ENCODE data around the gene TWSG1. TPM values are rescaled to one million over a fixed set of nuclear protein-coding genes. Genes with fewer than 3 reads are reported as not detected.
"Not testable (repeated sequence)": the region's sequence is repeated elsewhere in the genome, so short reads cannot be mapped to it uniquely, and the experiment has no call there.

The TWSG1 gene
- polyA plus RNA-seq, 2 of the 4 experiments (the other 2 are of a cell fraction): 20.6 to 38.3 TPM

- ATAC-seq: no peak
- no peak overlapping the region for H3K4me3 ChIP-seq
- ChIA-PET POLR2A (no interaction called here), CTCF (interaction anchor here (0.8 kb wide), 1 partner anchor 21 kb away, joined by 3 read pairs; no protein-coding TSS in a partner anchor)
- no peak overlapping the region for H3K4me2 ChIP-seq
- H3K9me3 ChIP-seq: no peaks in the 10 kb centered on the region
- FAIRE-seq: no peak
- H3K4me1 ChIP-seq: no peaks in the 10 kb centered on the region
- DNase-seq (ENCODE audit: low read depth in 1 of 2, low spot score in 1 of 2): no peak
- 70% methylated on average over 6 of the region's 6 CpGs for WGBS (ENCODE audit: missing lambda C conversion rate)
- H3K27ac ChIP-seq: no peak overlapping the region
- TF ChIP-seq MAFK (IDR thresholded peaks at IDR 0.05; ENCODE audit: partially characterized antibody) (no peak), TFCP2L1 (CRISPR knock-in tag; IDR thresholded peaks at IDR 0.05) (no peak), USF2 (IDR thresholded peaks at IDR 0.05) (no peak), ZNF302 (CRISPR knock-in tag; IDR thresholded peaks at IDR 0.05) (no peak), PHF8 (IDR thresholded peaks at IDR 0.05; ENCODE audit: borderline replicate concordance, low read depth) (no peak), EHMT2 (IDR thresholded peaks at IDR 0.05; ENCODE audit: low read depth) (no peak), SMC3 (IDR thresholded peaks at IDR 0.05) (no peak), BHLHE40 (IDR thresholded peaks at IDR 0.05; ENCODE audit: low read depth, low read length) (no peak), ZC3H11A (IDR thresholded peaks at IDR 0.05) (no peak), NR3C1 (IDR thresholded peaks at IDR 0.05) (no peak), RFX5 (IDR thresholded peaks at IDR 0.05) (no peak), MAX (IDR thresholded peaks at IDR 0.05) (no peak), HEYL (CRISPR knock-in tag; IDR thresholded peaks at IDR 0.05) (no peak), EP300 (IDR thresholded peaks at IDR 0.05) (no peak), HDAC2 (IDR thresholded peaks at IDR 0.05) (no peak), KDM1A (IDR thresholded peaks at IDR 0.05; ENCODE audit: low read depth) (no peak)
- TF ChIP-seq, protein P1, sequence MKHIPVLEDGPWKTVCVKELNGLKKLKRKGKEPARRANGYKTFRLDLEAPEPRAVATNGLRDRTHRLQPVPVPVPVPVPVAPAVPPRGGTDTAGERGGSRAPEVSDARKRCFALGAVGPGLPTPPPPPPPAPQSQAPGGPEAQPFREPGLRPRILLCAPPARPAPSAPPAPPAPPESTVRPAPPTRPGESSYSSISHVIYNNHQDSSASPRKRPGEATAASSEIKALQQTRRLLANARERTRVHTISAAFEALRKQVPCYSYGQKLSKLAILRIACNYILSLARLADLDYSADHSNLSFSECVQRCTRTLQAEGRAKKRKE (CRISPR knock-in tag; IDR thresholded peaks at IDR 0.05; ENCODE audit: low read depth): no peak
- TF ChIP-seq, protein P2, sequence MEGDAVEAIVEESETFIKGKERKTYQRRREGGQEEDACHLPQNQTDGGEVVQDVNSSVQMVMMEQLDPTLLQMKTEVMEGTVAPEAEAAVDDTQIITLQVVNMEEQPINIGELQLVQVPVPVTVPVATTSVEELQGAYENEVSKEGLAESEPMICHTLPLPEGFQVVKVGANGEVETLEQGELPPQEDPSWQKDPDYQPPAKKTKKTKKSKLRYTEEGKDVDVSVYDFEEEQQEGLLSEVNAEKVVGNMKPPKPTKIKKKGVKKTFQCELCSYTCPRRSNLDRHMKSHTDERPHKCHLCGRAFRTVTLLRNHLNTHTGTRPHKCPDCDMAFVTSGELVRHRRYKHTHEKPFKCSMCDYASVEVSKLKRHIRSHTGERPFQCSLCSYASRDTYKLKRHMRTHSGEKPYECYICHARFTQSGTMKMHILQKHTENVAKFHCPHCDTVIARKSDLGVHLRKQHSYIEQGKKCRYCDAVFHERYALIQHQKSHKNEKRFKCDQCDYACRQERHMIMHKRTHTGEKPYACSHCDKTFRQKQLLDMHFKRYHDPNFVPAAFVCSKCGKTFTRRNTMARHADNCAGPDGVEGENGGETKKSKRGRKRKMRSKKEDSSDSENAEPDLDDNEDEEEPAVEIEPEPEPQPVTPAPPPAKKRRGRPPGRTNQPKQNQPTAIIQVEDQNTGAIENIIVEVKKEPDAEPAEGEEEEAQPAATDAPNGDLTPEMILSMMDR (IDR thresholded peaks at IDR 0.05): no peak
These were observed 96.7 kb downstream of the TWSG1 start for GRCh38 chr18:9431296-9431695.

GRCh38 chr18:9433122-9433521 is 98.5 kb downstream of the TWSG1 start:
- POLR2A ChIA-PET; H3K4me3 ChIP-seq; H3K9me3 ChIP-seq; H3K27ac ChIP-seq; DNase-seq (ENCODE audit: low read depth in 1 of 2, low spot score in 1 of 2); H3K4me1 ChIP-seq; H3K4me2 ChIP-seq; ATAC-seq; FAIRE-seq; CTCF ChIA-PET: not testable (repeated sequence)
- 90% methylated on average over 4 of the region's 10 CpGs for WGBS (ENCODE audit: missing lambda C conversion rate)

- ChIA-PET CTCF (no interaction called here), POLR2A (no interaction called here)
- no peak overlapping the region for H3K27ac ChIP-seq
- no peak for DNase-seq (ENCODE audit: low read depth in 1 of 2, low spot score in 1 of 2)
- no peak overlapping the region for H3K4me3 ChIP-seq
- no peaks in the 10 kb centered on the region for H3K4me1 ChIP-seq
- ATAC-seq: no peak
- TF ChIP-seq, protein P2 (IDR thresholded peaks at IDR 0.05): no peak
- no peak for TF ChIP-seq ZNF302 (CRISPR knock-in tag; IDR thresholded peaks at IDR 0.05)
- no peak for TF ChIP-seq POLR2AphosphoS2 (conservative IDR thresholded peaks at IDR 0.05; ENCODE audit: low read length)
- TF ChIP-seq MAX (IDR thresholded peaks at IDR 0.05): no peak
- TF ChIP-seq MAFK (IDR thresholded peaks at IDR 0.05; ENCODE audit: partially characterized antibody): no peak
- no peak for TF ChIP-seq HES2 (IDR thresholded peaks at IDR 0.05)
- TF ChIP-seq FOSB (CRISPR knock-in tag; IDR thresholded peaks at IDR 0.05): no peak
- no peak for FAIRE-seq
- no peak overlapping the region for H3K4me2 ChIP-seq
- WGBS (ENCODE audit: missing lambda C conversion rate): 79% methylated on average over 9 of the region's 10 CpGs
- no peaks in the 10 kb centered on the region for H3K9me3 ChIP-seq
These were observed 99.1 kb downstream of the TWSG1 start for GRCh38 chr18:9433671-9434121.
